SH-SY5Y (cell line): ENCODE data around the gene COBLL1.

Source experiments
- GATA2 ChIP-seq: IDR thresholded peaks from 2 replicates; pipeline ENCODE4 v1.6.1; 2011; ENCODE audit warnings: mild to moderate bottlenecking, low read depth, low read length
- GATA3 ChIP-seq: IDR thresholded peaks from 2 replicates; pipeline ENCODE4 v1.6.1; 2011; ENCODE audit warnings: low read depth, mild to moderate bottlenecking, low read length, moderate library complexity

GRCh38 chr2:164777847-164778461 lies 63.7 kb downstream of the COBLL1 start:
- TF ChIP-seq GATA2 (no peak), GATA3 (no peak)
